HEK293 (cell line): Measurements from ENCODE around the gene TCF12.

ENCODE experiments used
- KLF16 ChIP-seq: fragments of 450-650 bp; formaldehyde crosslinking; IDR thresholded peaks from 2 replicates; pipeline ENCODE4 v1.5.1; 2017; ENCODE audit warnings: missing biosample characterization, missing genetic modification characterization
- KLF8 ChIP-seq: fragments of 450-650 bp; formaldehyde crosslinking; IDR thresholded peaks from 2 replicates; pipeline ENCODE4 v1.5.1; 2016; ENCODE audit warnings: missing biosample characterization, missing genetic modification characterization
- WT1 ChIP-seq: fragments of 450-650 bp; formaldehyde crosslinking; IDR thresholded peaks from 2 replicates; pipeline ENCODE4 v1.5.1; 2016; ENCODE audit warnings: missing biosample characterization, missing genetic modification characterization
- ZBTB21 ChIP-seq: fragments of 450-650 bp; formaldehyde crosslinking; IDR thresholded peaks from 2 replicates; pipeline ENCODE4 v1.5.1; 2017; ENCODE audit warnings: missing biosample characterization, missing genetic modification characterization
- ZFP37 ChIP-seq: fragments of 450-650 bp; formaldehyde crosslinking; IDR thresholded peaks from 2 replicates; pipeline ENCODE4 v1.5.1; 2016; ENCODE audit warnings: missing biosample characterization, missing genetic modification characterization
- ZFP41 ChIP-seq: fragments of 450-650 bp; formaldehyde crosslinking; IDR thresholded peaks from 2 replicates; pipeline ENCODE4 v1.5.1; 2016; ENCODE audit warnings: missing biosample characterization, missing genetic modification characterization, borderline replicate concordance
- ZNF133 ChIP-seq: fragments of 450-650 bp; formaldehyde crosslinking; IDR thresholded peaks from 2 replicates; pipeline ENCODE4 v1.5.1; 2016; ENCODE audit warnings: missing biosample characterization, missing genetic modification characterization
- ZNF148 ChIP-seq: fragments of 450-650 bp; formaldehyde crosslinking; IDR thresholded peaks from 2 replicates; pipeline ENCODE4 v1.5.0; 2017; ENCODE audit warnings: missing biosample characterization, missing genetic modification characterization, borderline replicate concordance
- ZNF155 ChIP-seq: fragments of 450-650 bp; formaldehyde crosslinking; IDR thresholded peaks from 2 replicates; pipeline ENCODE4 v1.5.1; 2016; ENCODE audit warnings: missing biosample characterization, missing genetic modification characterization
- ZNF169 ChIP-seq: fragments of 450-650 bp; formaldehyde crosslinking; IDR thresholded peaks from 2 replicates; pipeline ENCODE4 v1.5.1; 2016; ENCODE audit warnings: missing biosample characterization, missing genetic modification characterization
- ZNF202 ChIP-seq: fragments of 450-650 bp; formaldehyde crosslinking; IDR thresholded peaks from 2 replicates; pipeline ENCODE4 v1.5.1; 2016; ENCODE audit warnings: missing biosample characterization, missing genetic modification characterization, borderline replicate concordance
- ZNF302 ChIP-seq: fragments of 450-650 bp; formaldehyde crosslinking; IDR thresholded peaks from 2 replicates; pipeline ENCODE4 v1.5.1; 2016; ENCODE audit warnings: missing biosample characterization, missing genetic modification characterization, low read depth
- ZNF335 ChIP-seq: fragments of 450-650 bp; formaldehyde crosslinking; conservative IDR thresholded peaks from 2 replicates; pipeline ENCODE4 v1.5.1; 2016; ENCODE audit warnings: missing biosample characterization, missing genetic modification characterization
- ZNF416 ChIP-seq: fragments of 450-650 bp; formaldehyde crosslinking; IDR thresholded peaks from 2 replicates; pipeline ENCODE4 v1.5.1; 2016; ENCODE audit warnings: missing biosample characterization, missing genetic modification characterization
- ZSCAN18 ChIP-seq: fragments of 450-650 bp; formaldehyde crosslinking; IDR thresholded peaks from 2 replicates; pipeline ENCODE4 v1.5.1; 2016; ENCODE audit warnings: missing biosample characterization, missing genetic modification characterization
- ZSCAN4 ChIP-seq: fragments of 450-650 bp; formaldehyde crosslinking; IDR thresholded peaks from 2 replicates; pipeline ENCODE4 v1.5.1; 2017; ENCODE audit warnings: missing biosample characterization, missing genetic modification characterization
- TF ChIP-seq, protein P1 (sequence below): fragments of 450-650 bp; formaldehyde crosslinking; IDR thresholded peaks from 2 replicates; pipeline ENCODE4 v1.5.1; 2016; ENCODE audit warnings: missing biosample characterization, missing genetic modification characterization, borderline replicate concordance
- TF ChIP-seq, protein P2 (sequence below): fragments of 450-650 bp; formaldehyde crosslinking; conservative IDR thresholded peaks from 2 replicates; pipeline ENCODE4 v1.5.1; 2016; ENCODE audit warnings: low read depth, missing biosample characterization, missing genetic modification characterization
- TF ChIP-seq, protein P3 (sequence below): fragments of 450-650 bp; formaldehyde crosslinking; IDR thresholded peaks from 2 replicates; pipeline ENCODE4 v1.5.1; 2016; ENCODE audit warnings: missing biosample characterization, missing genetic modification characterization
- TF ChIP-seq, protein P4 (sequence below): fragments of 450-650 bp; formaldehyde crosslinking; IDR thresholded peaks from 2 replicates; pipeline ENCODE4 v1.5.1; 2017; ENCODE audit warnings: missing biosample characterization, missing genetic modification characterization

The TCF12 gene

GRCh38 chr15:56886932-56887781 is 31.3 kb upstream of the TCF12 start (continued):
- TF ChIP-seq ZNF202 (tag by site-specific recombination) (no peak), ZSCAN18 (tag by site-specific recombination) (no peak), ZSCAN4 (tag by site-specific recombination) (no peak), KLF16 (tag by site-specific recombination) (peak; percentile 70; the same call in 1 of the 2 replicates), ZNF335 (tag by site-specific recombination) (peak; percentile 94), WT1 (tag by site-specific recombination) (0 out of 2 replicates have a peak, but pooled peaks have one; percentile 41), KLF8 (peak; percentile 83), ZNF133 (no peak), ZBTB21 (tag by site-specific recombination) (no peak), ZFP41 (tag by site-specific recombination) (no peak), ZNF148 (tag by site-specific recombination) (no peak), ZNF155 (tag by site-specific recombination) (no peak), ZNF302 (tag by site-specific recombination) (no peak), ZNF169 (tag by site-specific recombination) (no peak), ZNF416 (tag by site-specific recombination) (no peak), ZFP37 (0 out of 2 replicates have a peak, but pooled peaks have one; percentile 14)
- TF ChIP-seq, protein P1, sequence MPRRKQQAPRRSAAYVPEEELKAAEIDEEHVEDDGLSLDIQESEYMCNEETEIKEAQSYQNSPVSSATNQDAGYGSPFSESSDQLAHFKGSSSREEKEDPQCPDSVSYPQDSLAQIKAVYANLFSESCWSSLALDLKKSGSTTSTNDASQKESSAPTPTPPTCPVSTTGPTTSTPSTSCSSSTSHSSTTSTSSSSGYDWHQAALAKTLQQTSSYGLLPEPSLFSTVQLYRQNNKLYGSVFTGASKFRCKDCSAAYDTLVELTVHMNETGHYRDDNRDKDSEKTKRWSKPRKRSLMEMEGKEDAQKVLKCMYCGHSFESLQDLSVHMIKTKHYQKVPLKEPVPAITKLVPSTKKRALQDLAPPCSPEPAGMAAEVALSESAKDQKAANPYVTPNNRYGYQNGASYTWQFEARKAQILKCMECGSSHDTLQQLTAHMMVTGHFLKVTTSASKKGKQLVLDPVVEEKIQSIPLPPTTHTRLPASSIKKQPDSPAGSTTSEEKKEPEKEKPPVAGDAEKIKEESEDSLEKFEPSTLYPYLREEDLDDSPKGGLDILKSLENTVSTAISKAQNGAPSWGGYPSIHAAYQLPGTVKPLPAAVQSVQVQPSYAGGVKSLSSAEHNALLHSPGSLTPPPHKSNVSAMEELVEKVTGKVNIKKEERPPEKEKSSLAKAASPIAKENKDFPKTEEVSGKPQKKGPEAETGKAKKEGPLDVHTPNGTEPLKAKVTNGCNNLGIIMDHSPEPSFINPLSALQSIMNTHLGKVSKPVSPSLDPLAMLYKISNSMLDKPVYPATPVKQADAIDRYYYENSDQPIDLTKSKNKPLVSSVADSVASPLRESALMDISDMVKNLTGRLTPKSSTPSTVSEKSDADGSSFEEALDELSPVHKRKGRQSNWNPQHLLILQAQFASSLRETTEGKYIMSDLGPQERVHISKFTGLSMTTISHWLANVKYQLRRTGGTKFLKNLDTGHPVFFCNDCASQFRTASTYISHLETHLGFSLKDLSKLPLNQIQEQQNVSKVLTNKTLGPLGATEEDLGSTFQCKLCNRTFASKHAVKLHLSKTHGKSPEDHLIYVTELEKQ (tag by site-specific recombination) = no peak
- TF ChIP-seq, protein P2, sequence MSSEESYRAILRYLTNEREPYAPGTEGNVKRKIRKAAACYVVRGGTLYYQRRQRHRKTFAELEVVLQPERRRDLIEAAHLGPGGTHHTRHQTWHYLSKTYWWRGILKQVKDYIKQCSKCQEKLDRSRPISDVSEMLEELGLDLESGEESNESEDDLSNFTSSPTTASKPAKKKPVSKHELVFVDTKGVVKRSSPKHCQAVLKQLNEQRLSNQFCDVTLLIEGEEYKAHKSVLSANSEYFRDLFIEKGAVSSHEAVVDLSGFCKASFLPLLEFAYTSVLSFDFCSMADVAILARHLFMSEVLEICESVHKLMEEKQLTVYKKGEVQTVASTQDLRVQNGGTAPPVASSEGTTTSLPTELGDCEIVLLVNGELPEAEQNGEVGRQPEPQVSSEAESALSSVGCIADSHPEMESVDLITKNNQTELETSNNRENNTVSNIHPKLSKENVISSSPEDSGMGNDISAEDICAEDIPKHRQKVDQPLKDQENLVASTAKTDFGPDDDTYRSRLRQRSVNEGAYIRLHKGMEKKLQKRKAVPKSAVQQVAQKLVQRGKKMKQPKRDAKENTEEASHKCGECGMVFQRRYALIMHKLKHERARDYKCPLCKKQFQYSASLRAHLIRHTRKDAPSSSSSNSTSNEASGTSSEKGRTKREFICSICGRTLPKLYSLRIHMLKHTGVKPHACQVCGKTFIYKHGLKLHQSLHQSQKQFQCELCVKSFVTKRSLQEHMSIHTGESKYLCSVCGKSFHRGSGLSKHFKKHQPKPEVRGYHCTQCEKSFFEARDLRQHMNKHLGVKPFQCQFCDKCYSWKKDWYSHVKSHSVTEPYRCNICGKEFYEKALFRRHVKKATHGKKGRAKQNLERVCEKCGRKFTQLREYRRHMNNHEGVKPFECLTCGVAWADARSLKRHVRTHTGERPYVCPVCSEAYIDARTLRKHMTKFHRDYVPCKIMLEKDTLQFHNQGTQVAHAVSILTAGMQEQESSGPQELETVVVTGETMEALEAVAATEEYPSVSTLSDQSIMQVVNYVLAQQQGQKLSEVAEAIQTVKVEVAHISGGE (tag by site-specific recombination) = peak; percentile 98
- TF ChIP-seq, protein P3, sequence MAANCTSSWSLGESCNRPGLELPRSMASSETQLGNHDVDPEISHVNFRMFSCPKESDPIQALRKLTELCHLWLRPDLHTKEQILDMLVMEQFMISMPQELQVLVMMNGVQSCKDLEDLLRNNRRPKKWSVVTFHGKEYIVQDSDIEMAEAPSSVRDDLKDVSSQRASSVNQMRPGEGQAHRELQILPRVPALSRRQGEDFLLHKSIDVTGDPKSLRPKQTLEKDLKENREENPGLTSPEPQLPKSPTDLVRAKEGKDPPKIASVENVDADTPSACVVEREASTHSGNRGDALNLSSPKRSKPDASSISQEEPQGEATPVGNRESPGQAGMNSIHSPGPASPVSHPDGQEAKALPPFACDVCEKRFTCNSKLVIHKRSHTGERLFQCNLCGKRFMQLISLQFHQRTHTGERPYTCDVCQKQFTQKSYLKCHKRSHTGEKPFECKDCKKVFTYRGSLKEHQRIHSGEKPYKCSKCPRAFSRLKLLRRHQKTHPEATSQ (tag by site-specific recombination) = no peak; the same call in 1 of the 2 replicates
- TF ChIP-seq, protein P4, sequence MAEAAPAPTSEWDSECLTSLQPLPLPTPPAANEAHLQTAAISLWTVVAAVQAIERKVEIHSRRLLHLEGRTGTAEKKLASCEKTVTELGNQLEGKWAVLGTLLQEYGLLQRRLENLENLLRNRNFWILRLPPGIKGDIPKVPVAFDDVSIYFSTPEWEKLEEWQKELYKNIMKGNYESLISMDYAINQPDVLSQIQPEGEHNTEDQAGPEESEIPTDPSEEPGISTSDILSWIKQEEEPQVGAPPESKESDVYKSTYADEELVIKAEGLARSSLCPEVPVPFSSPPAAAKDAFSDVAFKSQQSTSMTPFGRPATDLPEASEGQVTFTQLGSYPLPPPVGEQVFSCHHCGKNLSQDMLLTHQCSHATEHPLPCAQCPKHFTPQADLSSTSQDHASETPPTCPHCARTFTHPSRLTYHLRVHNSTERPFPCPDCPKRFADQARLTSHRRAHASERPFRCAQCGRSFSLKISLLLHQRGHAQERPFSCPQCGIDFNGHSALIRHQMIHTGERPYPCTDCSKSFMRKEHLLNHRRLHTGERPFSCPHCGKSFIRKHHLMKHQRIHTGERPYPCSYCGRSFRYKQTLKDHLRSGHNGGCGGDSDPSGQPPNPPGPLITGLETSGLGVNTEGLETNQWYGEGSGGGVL (tag by site-specific recombination) = peak; percentile 88
